Mononuclear cell (primary cell): ENCODE results near the gene PAQR7. TPM values are rescaled to one million over a fixed set of nuclear protein-coding genes. Genes with fewer than 3 reads are reported as not detected.

ENCODE experiments used
- H3K27me3 ChIP-seq: 2 replicates; pipeline ENCODE4 v1.6.0; 2011; ENCODE audit warnings: low read length, control low read depth; ENCODE audit not compliant: insufficient read depth
- H3K4me1 ChIP-seq: 2 replicates; pipeline ENCODE4 v1.5.1; 2011; ENCODE audit warnings: mild to moderate bottlenecking, low read length, control low read depth; ENCODE audit not compliant: insufficient read depth
- H3K4me3 ChIP-seq: 2 replicates; pipeline ENCODE4 v1.5.1; 2011; ENCODE audit warnings: mild to moderate bottlenecking, low read length, moderate library complexity
- H3K9me3 ChIP-seq: 2 replicates; pipeline ENCODE4 v1.5.1; 2011; ENCODE audit warnings: low read depth, mild to moderate bottlenecking, control low read depth, low read length
- total RNA-seq: library from RNA; depleted of rRNA; stranded (reverse); fragments of >200 nt; gene quantifications from one replicate; pipeline ENCODE4 v1.2.3, GENCODE V29; 2012

The PAQR7 gene
- total RNA-seq, 1 donor = 3.5 TPM

DNA sequence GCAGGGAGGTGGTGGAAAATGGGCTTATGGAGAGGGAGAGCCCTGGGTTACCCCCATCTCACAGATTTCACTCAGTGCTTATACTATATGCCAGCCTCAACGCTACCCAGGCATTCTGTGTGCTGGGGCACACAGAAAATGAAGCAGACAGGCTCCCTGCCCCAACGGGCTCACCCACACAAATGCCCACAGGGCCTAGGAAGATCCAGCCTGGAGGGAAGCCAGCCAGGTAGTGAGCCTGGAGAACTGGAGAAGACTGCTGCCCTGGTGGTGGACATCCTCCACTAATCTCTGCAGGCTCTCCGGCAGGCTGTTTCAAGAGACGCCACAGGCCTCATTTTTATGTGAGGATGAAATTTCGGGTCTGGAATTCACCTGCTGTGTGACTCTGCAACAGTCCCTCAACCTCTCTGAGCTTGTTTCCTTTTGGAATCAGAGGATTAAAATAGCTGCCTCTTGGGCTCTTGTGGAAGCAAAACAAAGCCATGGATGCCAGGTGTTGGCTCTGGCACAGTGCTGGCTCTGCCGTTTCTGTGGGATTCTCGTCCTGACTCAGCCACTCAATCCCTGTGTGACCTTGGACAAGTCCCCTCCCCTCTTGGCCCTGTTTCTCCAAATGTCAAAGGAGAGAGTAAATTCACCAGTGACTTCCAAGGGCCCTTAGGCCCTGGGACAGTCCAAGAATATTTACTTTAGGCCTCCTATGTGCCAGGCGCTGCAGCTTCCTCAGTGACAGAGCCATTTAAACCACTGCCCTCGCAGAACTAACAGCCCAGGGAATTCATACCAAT lies 3.6 kb downstream of the PAQR7 start:
- no peaks in the 10 kb centered on the region for H3K9me3 ChIP-seq
- H3K27me3 ChIP-seq = no peaks in the 10 kb centered on the region
- H3K4me1 ChIP-seq = peaks cover 56% of the 10 kb centered on the region
- H3K4me3 ChIP-seq = no peak overlapping the region

GRCh38 chr1:25871086-25871703 lies 4.3 kb downstream of the PAQR7 start:
- no peaks in the 10 kb centered on the region for H3K27me3 ChIP-seq
- no peak overlapping the region for H3K4me3 ChIP-seq
- H3K9me3 ChIP-seq = no peaks in the 10 kb centered on the region
- peaks cover 51% of the 10 kb centered on the region for H3K4me1 ChIP-seq

- Histone ChIP-seq H3K4me1 (peaks cover 45% of the 10 kb centered on the region), H3K9me3 (no peaks in the 10 kb centered on the region), H3K4me3 (no peak overlapping the region), H3K27me3 (no peaks in the 10 kb centered on the region)
Observed at GRCh38 chr1:25870614-25871013, 4.9 kb downstream of the PAQR7 start.

- no peaks in the 10 kb centered on the region for H3K27me3 ChIP-seq
- H3K4me1 ChIP-seq = peaks cover 43% of the 10 kb centered on the region
- no peak overlapping the region for H3K4me3 ChIP-seq
- H3K9me3 ChIP-seq = no peaks in the 10 kb centered on the region
Observed at GRCh38 chr1:25869909-25870606, 5.5 kb downstream of the PAQR7 start.

- Histone ChIP-seq H3K4me1 (peaks cover 22% of the 10 kb centered on the region), H3K9me3 (no peaks in the 10 kb centered on the region), H3K27me3 (no peaks in the 10 kb centered on the region), H3K4me3 (no peak overlapping the region)
Observed at GRCh38 chr1:25867210-25867991, 8.1 kb downstream of the PAQR7 start.

GRCh38 chr1:25866288-25866687 lies 9.2 kb downstream of the PAQR7 start:
- Histone ChIP-seq H3K4me3 (no peak overlapping the region), H3K27me3 (no peaks in the 10 kb centered on the region), H3K4me1 (peaks cover 22% of the 10 kb centered on the region), H3K9me3 (no peaks in the 10 kb centered on the region)

- H3K9me3 ChIP-seq = no peaks in the 10 kb centered on the region
- H3K4me3 ChIP-seq = no peak overlapping the region
- H3K4me1 ChIP-seq = peaks cover 31% of the 10 kb centered on the region
- H3K27me3 ChIP-seq = no peaks in the 10 kb centered on the region
Observed at GRCh38 chr1:25864434-25864833, 11.1 kb downstream of the PAQR7 start.

DNA sequence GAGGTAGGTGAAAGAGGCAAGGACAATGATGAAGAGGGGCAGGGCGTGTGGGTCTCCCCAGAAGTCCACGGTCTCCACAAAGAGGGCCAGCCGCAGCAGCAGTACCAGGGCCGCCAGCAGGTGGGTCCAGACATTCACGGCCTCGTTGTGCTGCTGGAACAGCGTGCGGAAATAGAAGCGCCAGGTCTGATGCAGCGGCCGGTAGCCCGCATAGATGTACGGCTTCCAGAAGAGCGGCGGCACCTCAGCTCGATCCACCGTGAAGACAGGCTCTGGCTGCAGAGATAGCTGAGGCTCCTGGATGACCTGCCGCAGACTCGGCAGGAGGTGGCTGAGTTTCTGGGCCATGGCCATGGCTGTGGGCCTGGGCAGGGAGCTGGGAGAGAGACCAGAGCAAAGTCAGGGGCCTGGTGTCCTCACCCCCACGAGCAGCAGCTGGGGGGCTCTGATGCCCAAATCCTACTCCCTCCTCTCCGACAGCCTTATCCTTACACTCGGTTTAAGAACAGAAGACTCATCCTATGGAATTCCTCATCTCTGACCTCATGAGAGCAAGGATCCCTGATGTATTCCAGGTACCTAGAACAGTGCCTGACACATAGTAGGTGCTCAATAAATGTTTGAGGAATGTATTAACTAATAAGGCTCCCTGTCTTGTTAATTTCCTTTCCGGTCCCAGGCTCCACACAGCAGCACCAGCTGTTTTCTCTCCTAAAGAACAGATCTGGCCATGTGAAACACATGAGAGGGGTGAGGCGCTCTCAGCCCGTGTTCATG lies 11.8 kb downstream of the PAQR7 start:
- H3K9me3 ChIP-seq = no peaks in the 10 kb centered on the region
- no peak overlapping the region for H3K4me3 ChIP-seq
- H3K4me1 ChIP-seq = peaks cover 36% of the 10 kb centered on the region
- no peaks in the 10 kb centered on the region for H3K27me3 ChIP-seq

- peaks cover 40% of the 10 kb centered on the region for H3K4me1 ChIP-seq
- H3K4me3 ChIP-seq = no peak overlapping the region
- H3K9me3 ChIP-seq = no peaks in the 10 kb centered on the region
- H3K27me3 ChIP-seq = no peaks in the 10 kb centered on the region
Observed at GRCh38 chr1:25862785-25863485, 12.6 kb downstream of the PAQR7 start.

GRCh38 chr1:25861316-25862286 lies 13.9 kb downstream of the PAQR7 start:
- Histone ChIP-seq H3K4me3 (no peak overlapping the region), H3K4me1 (peaks cover 40% of the 10 kb centered on the region), H3K27me3 (no peaks in the 10 kb centered on the region), H3K9me3 (no peaks in the 10 kb centered on the region)

DNA sequence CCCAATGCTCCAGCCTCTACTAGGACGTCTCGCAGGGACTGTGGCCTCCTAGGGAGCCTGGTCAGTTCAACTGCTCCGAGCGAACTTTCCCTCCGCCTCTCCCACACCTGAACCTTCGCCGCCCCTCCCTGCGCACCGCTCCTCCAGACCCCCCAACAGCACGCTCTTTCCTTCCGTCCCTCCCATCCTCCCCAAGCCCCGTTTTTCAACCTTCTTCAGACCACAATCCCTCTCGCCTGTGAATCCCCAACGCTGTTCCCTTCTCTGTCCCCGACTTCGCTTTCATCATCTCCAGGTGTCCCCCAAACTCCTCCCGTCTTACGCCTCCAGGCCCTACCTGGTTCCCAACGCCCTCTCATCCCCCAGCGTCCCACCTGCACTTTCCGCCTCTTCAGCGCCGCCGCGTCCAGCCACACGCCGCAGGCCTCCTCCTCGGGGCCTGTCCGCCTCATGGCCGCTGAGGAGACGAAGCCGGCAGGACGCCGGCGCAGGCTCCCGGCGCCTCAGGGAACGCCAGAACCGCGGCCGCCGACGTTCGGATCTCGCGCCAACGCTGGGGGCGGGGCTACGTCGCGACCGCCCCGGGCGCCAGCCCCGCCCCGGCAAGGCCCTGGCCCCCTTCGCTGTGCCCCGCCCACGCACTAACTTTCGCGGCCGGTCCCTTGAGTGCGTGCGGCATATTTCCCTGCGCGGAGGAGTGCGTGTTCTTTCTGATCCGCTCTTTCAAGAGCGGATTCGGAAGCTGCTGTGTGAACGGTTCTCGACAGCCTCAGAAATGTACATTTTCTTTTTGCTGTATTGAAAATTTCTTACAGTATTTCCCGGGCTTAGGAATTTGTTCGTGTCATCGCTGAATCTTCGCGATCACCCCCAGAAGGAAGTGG lies 16.4 kb downstream of the PAQR7 start, which contains the start of gene AUNIP:
Gene AUNIP, minus strand, starts transcription at position 552 of the 884 bp plus-strand sequence. Its CDS starts 100 bp downstream, at position 452.
- Histone ChIP-seq H3K4me3 (peak within 1 kb of the TSS; percentile 76), H3K27me3 (no peaks in the 10 kb centered on the region), H3K9me3 (no peaks in the 10 kb centered on the region), H3K4me1 (peaks cover 40% of the 10 kb centered on the region)

DNA sequence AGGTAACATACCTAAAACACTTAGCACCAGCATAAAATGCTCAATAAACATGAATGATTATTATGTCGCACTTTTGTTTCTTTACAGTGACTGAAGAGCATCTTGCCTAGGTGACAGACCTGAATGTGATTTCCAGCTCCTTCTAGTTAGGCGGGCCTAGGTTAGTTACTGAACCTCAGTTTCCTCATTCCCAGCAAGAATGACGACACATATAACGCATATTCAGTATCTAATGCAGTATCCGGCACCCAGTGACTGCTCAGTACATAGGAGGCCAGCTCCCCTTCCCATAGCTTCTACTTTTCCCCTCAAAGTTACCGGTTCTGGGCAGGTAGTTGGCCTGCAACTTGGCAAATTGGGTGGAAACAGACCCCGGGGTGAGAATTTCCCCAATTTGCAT lies 17.0 kb downstream of the PAQR7 start:
- Histone ChIP-seq H3K4me3 (peak overlapping the region; percentile 76), H3K9me3 (no peaks in the 10 kb centered on the region), H3K27me3 (no peaks in the 10 kb centered on the region), H3K4me1 (peaks cover 40% of the 10 kb centered on the region)
